Measurements from ENCODE around the gene ASB2.

The ASB2 gene

DNA sequence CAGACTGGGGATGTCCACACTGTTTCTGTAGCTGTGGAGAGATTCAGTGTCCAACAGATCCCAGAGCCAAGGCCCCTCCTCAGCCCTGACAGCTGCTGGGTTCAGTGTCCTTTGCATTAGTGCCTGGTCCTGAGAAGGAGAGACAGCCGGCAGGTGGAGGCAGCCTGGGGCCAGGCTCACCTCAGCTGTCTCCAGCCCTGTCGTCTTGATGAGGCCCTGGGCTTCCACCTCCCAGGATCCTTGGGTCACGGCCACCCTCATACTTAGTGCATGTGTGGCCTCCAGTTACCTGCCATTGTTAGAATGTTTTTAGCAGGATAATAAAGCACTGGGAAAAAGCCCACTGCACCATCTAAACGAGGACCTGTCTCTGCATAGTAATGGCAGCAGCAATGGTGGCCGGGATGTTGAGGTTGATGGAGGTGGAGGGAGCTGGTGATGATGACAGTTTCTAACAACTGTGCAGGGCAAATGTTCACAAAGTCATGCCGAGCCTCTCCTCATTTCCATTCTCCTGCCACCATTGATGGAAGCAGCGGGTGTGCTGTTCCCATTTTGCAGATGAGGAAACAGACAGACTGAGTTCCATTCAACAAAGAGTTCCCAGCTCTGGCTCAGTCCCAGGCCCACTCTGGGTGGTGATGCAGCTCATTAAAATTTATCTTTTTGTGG, 17.7 kb downstream of the ASB2 start:
- Histone ChIP-seq H3K27me3 (ENCODE audit: low read depth, low read length) (no peaks in the 10 kb centered on the region), H3K4me1 (ENCODE audit: control insufficient read depth in 1 of 2, insufficient read depth in 2 of 2, low read length in 2 of 2) (peaks cover 15 to 56% of the 10 kb centered on the region in 2 donors), H3K36me3 (ENCODE audit: control insufficient read depth in 1 of 2, insufficient read depth in 2 of 2, low read length in 2 of 2) (peaks cover 0 to 7% of the 10 kb centered on the region in 2 donors), H3K9me3 (ENCODE audit: control insufficient read depth in 1 of 2, low read length in 2 of 2) (no peaks in the 10 kb centered on the region), H3K4me3 (ENCODE audit: low read depth in 1 of 2, low read length in 2 of 2) (no peak overlapping the region), H3K27ac (ENCODE audit: low read length) (peak overlapping the region; percentile 56)

DNA sequence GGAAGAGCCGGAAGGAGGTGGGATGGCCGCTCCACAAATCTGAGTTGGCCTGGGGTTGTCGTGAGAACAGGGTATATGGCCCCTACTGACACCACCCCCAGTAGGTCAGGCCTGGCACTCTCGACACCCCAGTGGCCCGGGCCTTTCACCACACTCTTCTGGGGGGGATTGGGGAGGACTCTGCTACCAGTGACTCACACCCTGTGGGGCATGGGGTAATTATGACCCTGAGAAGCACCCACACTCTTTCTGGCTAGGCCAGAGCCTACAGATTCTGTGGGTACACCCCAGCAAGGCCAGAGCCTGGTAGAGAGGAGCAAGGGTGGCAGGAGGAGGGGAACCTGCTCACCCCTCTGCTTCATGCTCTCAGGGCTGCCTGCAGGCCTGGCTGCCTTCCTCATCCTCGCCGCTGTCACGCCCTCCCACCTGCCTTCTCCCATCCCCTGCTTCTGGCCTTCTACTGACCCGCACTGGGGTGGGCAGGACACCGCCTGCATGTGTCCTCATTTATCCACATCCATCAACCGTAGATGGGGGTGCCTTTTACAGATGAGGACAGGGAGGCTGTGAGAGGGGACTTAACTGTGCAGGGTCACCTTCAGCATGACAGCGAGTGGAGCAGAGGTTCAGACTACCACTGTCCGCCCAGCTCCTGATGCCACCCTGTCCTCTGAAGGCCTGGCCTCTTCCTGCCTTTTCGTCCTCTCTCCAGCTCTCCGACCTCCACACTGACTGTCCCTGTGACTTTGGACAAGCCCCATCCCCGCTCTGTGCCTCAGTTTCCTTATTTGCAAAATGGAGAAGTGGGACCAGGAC, 18.4 kb downstream of the ASB2 start:
- peaks cover 15 to 62% of the 10 kb centered on the region in 2 donors for H3K4me1 ChIP-seq (ENCODE audit: control insufficient read depth in 1 of 2, insufficient read depth in 2 of 2, low read length in 2 of 2)
- H3K4me3 ChIP-seq (ENCODE audit: low read depth in 1 of 2, low read length in 2 of 2), result no peak overlapping the region
- no peaks in the 10 kb centered on the region for H3K9me3 ChIP-seq (ENCODE audit: control insufficient read depth in 1 of 2, low read length in 2 of 2)
- peaks cover 0 to 7% of the 10 kb centered on the region in 2 donors for H3K36me3 ChIP-seq (ENCODE audit: control insufficient read depth in 1 of 2, insufficient read depth in 2 of 2, low read length in 2 of 2)
- peak overlapping the region; percentile 56 for H3K27ac ChIP-seq (ENCODE audit: low read length)
- no peaks in the 10 kb centered on the region for H3K27me3 ChIP-seq (ENCODE audit: low read depth, low read length)

GRCh38 chr14:93957333-93957710, 19.0 kb downstream of the ASB2 start:
- Histone ChIP-seq H3K36me3 (ENCODE audit: control insufficient read depth in 1 of 2, insufficient read depth in 2 of 2, low read length in 2 of 2) (peaks cover 0 to 7% of the 10 kb centered on the region in 2 donors), H3K27ac (ENCODE audit: low read length) (peak overlapping the region; percentile 1), H3K27me3 (ENCODE audit: low read depth, low read length) (no peaks in the 10 kb centered on the region), H3K4me3 (ENCODE audit: low read depth in 1 of 2, low read length in 2 of 2) (peak overlapping the region in 1 of 2 donors; percentile 3), H3K9me3 (ENCODE audit: control insufficient read depth in 1 of 2, low read length in 2 of 2) (no peaks in the 10 kb centered on the region), H3K4me1 (ENCODE audit: control insufficient read depth in 1 of 2, insufficient read depth in 2 of 2, low read length in 2 of 2) (peaks cover 15 to 69% of the 10 kb centered on the region in 2 donors)

DNA sequence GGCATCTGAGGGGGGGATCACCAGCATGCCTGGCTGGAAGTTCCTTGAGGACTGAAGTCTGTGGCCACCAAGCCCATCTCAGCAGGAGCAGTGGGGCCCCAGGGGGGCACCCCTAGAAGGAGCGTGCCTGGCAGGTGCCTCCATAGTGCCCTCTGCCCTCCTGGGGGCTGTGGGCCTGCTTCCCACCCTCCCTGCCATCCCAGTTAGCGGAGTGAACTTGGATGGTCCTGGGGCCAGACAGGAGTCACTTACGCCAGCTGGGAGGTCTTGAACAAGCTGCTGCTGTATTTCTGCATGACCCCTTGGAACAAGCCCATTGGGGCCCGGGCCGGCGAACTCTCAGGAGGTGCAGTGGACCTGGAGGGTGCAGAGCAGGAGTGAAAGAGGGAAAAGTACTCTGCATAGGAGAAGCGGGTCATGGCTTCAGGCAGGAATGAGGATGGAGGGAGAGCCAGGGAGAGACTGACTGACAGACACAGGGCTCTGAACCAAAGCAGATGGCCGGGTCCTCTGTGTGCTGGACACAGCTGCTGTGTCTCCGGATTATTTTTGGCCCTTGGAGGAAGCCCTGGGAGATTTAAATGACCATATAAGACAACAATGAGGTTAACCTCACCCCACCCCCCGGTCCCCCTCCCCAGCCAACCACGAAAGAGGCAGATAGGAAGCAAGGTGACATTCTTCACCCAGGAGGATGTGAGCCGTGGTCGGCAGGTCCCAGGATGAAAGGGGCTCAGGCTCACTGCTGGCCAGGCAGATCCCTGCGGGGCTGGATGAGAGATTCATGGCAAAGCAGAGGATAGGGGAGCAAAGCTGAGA, 19.6 kb downstream of the ASB2 start:
- Histone ChIP-seq H3K9me3 (ENCODE audit: control insufficient read depth in 1 of 2, low read length in 2 of 2) (no peaks in the 10 kb centered on the region), H3K27me3 (ENCODE audit: low read depth, low read length) (no peaks in the 10 kb centered on the region), H3K36me3 (ENCODE audit: control insufficient read depth in 1 of 2, insufficient read depth in 2 of 2, low read length in 2 of 2) (peaks cover 0 to 7% of the 10 kb centered on the region in 2 donors), H3K4me1 (ENCODE audit: control insufficient read depth in 1 of 2, insufficient read depth in 2 of 2, low read length in 2 of 2) (peaks cover 15 to 74% of the 10 kb centered on the region in 2 donors), H3K27ac (ENCODE audit: low read length) (peak overlapping the region; percentile 52), H3K4me3 (ENCODE audit: low read depth in 1 of 2, low read length in 2 of 2) (peak overlapping the region in 1 of 2 donors; percentile 3)

DNA sequence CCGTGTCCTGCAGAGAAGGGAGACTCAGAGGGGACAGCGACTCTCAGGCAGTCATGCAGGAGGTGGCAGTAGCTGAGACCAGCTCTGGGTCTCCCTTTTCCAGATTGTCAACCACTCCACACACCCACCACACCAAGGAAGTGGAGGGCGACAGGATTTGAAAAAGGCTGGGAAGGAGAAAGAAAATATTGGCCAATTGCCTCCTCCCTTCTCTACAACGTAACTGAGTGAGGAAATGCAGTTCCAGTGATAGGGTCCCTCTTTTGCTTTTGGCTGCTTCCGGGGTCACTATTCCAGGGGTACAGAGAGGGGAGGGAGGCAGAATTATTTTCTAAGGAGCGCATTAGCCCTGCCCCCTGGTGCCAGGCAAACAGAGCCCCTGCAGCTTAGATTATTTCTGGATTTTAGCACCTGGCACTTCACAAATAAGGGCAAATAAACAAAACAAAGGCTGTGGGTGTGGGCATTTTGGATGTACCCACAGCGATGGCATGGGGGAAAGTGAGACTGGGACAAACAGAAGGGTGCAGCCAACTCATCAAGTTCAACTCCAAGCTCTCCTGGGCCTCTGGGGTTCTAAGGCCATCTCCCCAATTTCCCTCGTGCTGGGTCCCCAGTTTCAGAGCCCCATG, 20.4 kb downstream of the ASB2 start:
- peaks cover 0 to 2% of the 10 kb centered on the region in 2 donors for H3K36me3 ChIP-seq (ENCODE audit: control insufficient read depth in 1 of 2, insufficient read depth in 2 of 2, low read length in 2 of 2)
- H3K9me3 ChIP-seq (ENCODE audit: control insufficient read depth in 1 of 2, low read length in 2 of 2), result no peaks in the 10 kb centered on the region
- peak overlapping the region; percentile 16 to 42 for H3K4me3 ChIP-seq (ENCODE audit: low read depth in 1 of 2, low read length in 2 of 2)
- H3K27ac ChIP-seq (ENCODE audit: low read length), result peak overlapping the region; percentile 52
- H3K4me1 ChIP-seq (ENCODE audit: control insufficient read depth in 1 of 2, insufficient read depth in 2 of 2, low read length in 2 of 2), result peaks cover 15 to 74% of the 10 kb centered on the region in 2 donors
- no peaks in the 10 kb centered on the region for H3K27me3 ChIP-seq (ENCODE audit: low read depth, low read length)

- H3K9me3 ChIP-seq (ENCODE audit: control insufficient read depth in 1 of 2, low read length in 2 of 2), result no peaks in the 10 kb centered on the region
- peaks cover 15 to 74% of the 10 kb centered on the region in 2 donors for H3K4me1 ChIP-seq (ENCODE audit: control insufficient read depth in 1 of 2, insufficient read depth in 2 of 2, low read length in 2 of 2)
- no peaks in the 10 kb centered on the region for H3K27me3 ChIP-seq (ENCODE audit: low read depth, low read length)
- H3K4me3 ChIP-seq (ENCODE audit: low read depth in 1 of 2, low read length in 2 of 2), result peak overlapping the region; percentile 16 to 42
- H3K27ac ChIP-seq (ENCODE audit: low read length), result peak overlapping the region; percentile 52
- peaks cover 0 to 5% of the 10 kb centered on the region in 2 donors for H3K36me3 ChIP-seq (ENCODE audit: control insufficient read depth in 1 of 2, insufficient read depth in 2 of 2, low read length in 2 of 2)
Measured at GRCh38 chr14:93954900-93955849, 21.2 kb downstream of the ASB2 start.

DNA sequence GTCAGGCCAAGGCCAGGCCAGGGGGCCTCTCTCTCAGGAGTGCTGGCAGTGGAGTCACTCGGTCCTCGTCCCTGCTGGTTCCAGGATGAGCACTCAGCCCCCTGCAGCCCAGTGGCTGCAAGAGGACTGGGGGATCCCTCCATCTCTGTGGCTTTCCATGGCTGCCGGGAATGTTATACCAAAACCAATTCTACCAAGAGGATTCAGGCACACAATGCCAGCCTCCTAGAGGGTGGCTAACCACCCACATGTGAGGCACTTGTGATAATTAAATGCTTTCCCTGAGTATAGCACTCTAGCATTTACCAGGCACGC, 21.9 kb downstream of the ASB2 start:
- no peaks in the 10 kb centered on the region for H3K27me3 ChIP-seq (ENCODE audit: low read depth, low read length)
- H3K9me3 ChIP-seq (ENCODE audit: control insufficient read depth in 1 of 2, low read length in 2 of 2), result no peaks in the 10 kb centered on the region
- peaks cover 15 to 69% of the 10 kb centered on the region in 2 donors for H3K4me1 ChIP-seq (ENCODE audit: control insufficient read depth in 1 of 2, insufficient read depth in 2 of 2, low read length in 2 of 2)
- no peak overlapping the region for H3K4me3 ChIP-seq (ENCODE audit: low read depth in 1 of 2, low read length in 2 of 2)
- H3K27ac ChIP-seq (ENCODE audit: low read length), result no peak overlapping the region
- H3K36me3 ChIP-seq (ENCODE audit: control insufficient read depth in 1 of 2, insufficient read depth in 2 of 2, low read length in 2 of 2), result peaks cover 0 to 9% of the 10 kb centered on the region in 2 donors

- Histone ChIP-seq H3K27me3 (ENCODE audit: low read depth, low read length) (no peaks in the 10 kb centered on the region), H3K9me3 (ENCODE audit: control insufficient read depth in 1 of 2, low read length in 2 of 2) (no peaks in the 10 kb centered on the region), H3K36me3 (ENCODE audit: control insufficient read depth in 1 of 2, insufficient read depth in 2 of 2, low read length in 2 of 2) (peaks cover 0 to 9% of the 10 kb centered on the region in 2 donors), H3K4me3 (ENCODE audit: low read depth in 1 of 2, low read length in 2 of 2) (no peak overlapping the region), H3K4me1 (ENCODE audit: control insufficient read depth in 1 of 2, insufficient read depth in 2 of 2, low read length in 2 of 2) (peaks cover 13 to 64% of the 10 kb centered on the region in 2 donors), H3K27ac (ENCODE audit: low read length) (no peak overlapping the region)
Measured at GRCh38 chr14:93953739-93954515, 22.4 kb downstream of the ASB2 start.

- Histone ChIP-seq H3K36me3 (ENCODE audit: control insufficient read depth in 1 of 2, insufficient read depth in 2 of 2, low read length in 2 of 2) (peaks cover 0 to 6% of the 10 kb centered on the region in 2 donors), H3K9me3 (ENCODE audit: control insufficient read depth in 1 of 2, low read length in 2 of 2) (no peaks in the 10 kb centered on the region), H3K4me1 (ENCODE audit: control insufficient read depth in 1 of 2, insufficient read depth in 2 of 2, low read length in 2 of 2) (peaks cover 9 to 57% of the 10 kb centered on the region in 2 donors), H3K27me3 (ENCODE audit: low read depth, low read length) (no peaks in the 10 kb centered on the region), H3K27ac (ENCODE audit: low read length) (no peak overlapping the region), H3K4me3 (ENCODE audit: low read depth in 1 of 2, low read length in 2 of 2) (no peak overlapping the region)
Measured at GRCh38 chr14:93953263-93953662, 23.1 kb downstream of the ASB2 start.
